CD4-positive, alpha-beta T cell treated with Interleukin-10 for 1 hour (primary cell): ENCODE measurements around the gene POR.
"Not testable (repeated sequence)": the region's sequence is repeated elsewhere in the genome, so short reads cannot be mapped to it uniquely, and the experiment has no call there.

Experiments used
- DNase-seq: peaks from one replicate; pipeline ENCODE4 v3.0.0-alpha.2; 2020

Gene POR

GRCh38 chr7:75914655-75915415 lies at the start of gene POR:
TSS of gene POR (plus strand) at chr7:75915155. CDS start at chr7:75954002, 38,847 bp downstream.
- DNase-seq, result peak; percentile 98

- DNase-seq, result no peak
These were observed 48.9 kb upstream of the POR start for GRCh38 chr7:75866114-75866488.

GRCh38 chr7:75866489-75867389 lies 48.2 kb upstream of the POR start:
- peak; percentile 59 for DNase-seq

GRCh38 chr7:75867390-75867717 lies 47.6 kb upstream of the POR start:
- DNase-seq, result no peak

- no peak for DNase-seq
These were observed 46.8 kb upstream of the POR start for GRCh38 chr7:75868153-75868552.

- no peak for DNase-seq
These were observed 45.1 kb upstream of the POR start for GRCh38 chr7:75869776-75870379.

- no peak for DNase-seq
These were observed 44.3 kb upstream of the POR start for GRCh38 chr7:75870557-75871161.

- DNase-seq, result no peak
These were observed 42.7 kb upstream of the POR start for GRCh38 chr7:75872073-75872782.

GRCh38 chr7:75874180-75874579 lies 40.8 kb upstream of the POR start:
- not testable (repeated sequence) for DNase-seq

GRCh38 chr7:75875113-75876080 lies 39.6 kb upstream of the POR start:
- no peak for DNase-seq

- DNase-seq, result no peak
These were observed 38.7 kb upstream of the POR start for GRCh38 chr7:75876126-75876881.

- DNase-seq, result no peak
These were observed 36.6 kb upstream of the POR start for GRCh38 chr7:75878312-75878768.

- DNase-seq, result peak; percentile 97
These were observed 36.0 kb upstream of the POR start, which contains the start of gene RHBDD2 for GRCh38 chr7:75878769-75879611. TSS of gene RHBDD2 (plus strand) at chr7:75879034. CDS start at chr7:75879083, 49 bp downstream.

- DNase-seq, result peak; percentile 72
These were observed 35.2 kb upstream of the POR start for GRCh38 chr7:75879771-75880184.

- no peak for DNase-seq
These were observed 34.7 kb upstream of the POR start for GRCh38 chr7:75880242-75880641.

- DNase-seq, result no peak
These were observed 33.4 kb upstream of the POR start for GRCh38 chr7:75881436-75882095.

- DNase-seq, result not testable (repeated sequence)
These were observed 31.6 kb upstream of the POR start for GRCh38 chr7:75883265-75883824.

GRCh38 chr7:75884476-75884875 lies 30.5 kb upstream of the POR start:
- no peak for DNase-seq
